ENCODE results near the gene CFAP52. TPM values are rescaled to one million over a fixed set of nuclear protein-coding genes. Genes with fewer than 3 reads are reported as not detected.

Gene CFAP52
- total and polyA plus RNA-seq, 2 of the 8 experiments (the other 6 are each of a cell fraction or from before 2014, with no cell fraction given): 0.11 TPM; not detected in 1

GRCh38 chr17:9553181-9553580 lies 23.3 kb upstream of the CFAP52 start:
- POLR2A ChIA-PET (ENCODE audit: partially characterized antibody): no interaction called here
- H2BK5ac ChIP-seq (ENCODE audit: low read depth, low read length): no peak overlapping the region
- TF ChIP-seq JUN (IDR thresholded peaks at IDR 0.05; ENCODE audit: low read depth, low read length) (no peak), SUZ12 (IDR thresholded peaks at IDR 0.05; ENCODE audit: low read length) (no peak), GTF2F1 (IDR thresholded peaks at IDR 0.05; ENCODE audit: borderline replicate concordance, low read depth, low read length) (no peak), USF2 (IDR thresholded peaks at IDR 0.05; ENCODE audit: low read length) (no peak), CHD2 (IDR thresholded peaks at IDR 0.05; ENCODE audit: low read length) (no peak), RBBP5 (IDR thresholded peaks at IDR 0.05; ENCODE audit: borderline replicate concordance, low read depth, low read length) (no peak), NRF1 (IDR thresholded peaks at IDR 0.05; ENCODE audit: low read depth, low read length) (no peak), CEBPB (IDR thresholded peaks at IDR 0.05; ENCODE audit: low read depth, low read length) (no peak), ATF3 (IDR thresholded peaks at IDR 0.05; ENCODE audit: insufficient read depth, low read depth, low read length) (no peak), CHD1 (IDR thresholded peaks at IDR 0.05; ENCODE audit: low read depth, low read length) (no peak)
- no peaks in the 10 kb centered on the region for H3K9me3 ChIP-seq (ENCODE audit: insufficient read depth in 2 of 2, low read depth in 1 of 2, low read length in 1 of 2)
- no peak overlapping the region for H4K5ac ChIP-seq (ENCODE audit: insufficient read length, low read depth, low read length)
- H3K4me2 ChIP-seq (ENCODE audit: insufficient read depth in 1 of 2, low read depth in 2 of 2, low read length in 2 of 2): no peak overlapping the region
- no peak overlapping the region for H2BK15ac ChIP-seq (ENCODE audit: low read length)
- H2AK5ac ChIP-seq (ENCODE audit: low read depth, low read length): no peak overlapping the region
- no peak overlapping the region for H3K18ac ChIP-seq (ENCODE audit: extremely low read depth, low read length)
- no peak overlapping the region for H2BK12ac ChIP-seq (ENCODE audit: low read depth, low read length)
- no peaks in the 10 kb centered on the region for H4K20me1 ChIP-seq (replicated peaks in 1 of 2; ENCODE audit: control insufficient read depth in 1 of 2, insufficient read depth in 2 of 2, low read length in 2 of 2)
- CTCF ChIA-PET (ENCODE audit: partially characterized antibody): interaction anchor here (0.6 to 1.7 kb wide), 4 partner anchors 9 to 432 kb away, joined by 3 to 8 read pairs (median 3); no protein-coding TSS in a partner anchor
- DNase-seq (ENCODE audit: low read depth in 1 of 2, low spot score in 2 of 2) (no peak), FAIRE-seq (no peak)
- H3K9ac ChIP-seq (replicated peaks in 1 of 4; ENCODE audit: extremely low read depth in 1 of 4, low read depth in 3 of 4, low read length in 3 of 4): no peak overlapping the region
- no peak overlapping the region for H2BK20ac ChIP-seq (ENCODE audit: low read length)
- H3K56ac ChIP-seq (replicated peaks; ENCODE audit: insufficient read length, low read depth, low read length): no peak overlapping the region
- H3K4me3 ChIP-seq (ENCODE audit: extremely low read depth in 1 of 4, insufficient read depth in 2 of 4, low read depth in 3 of 4, low read length in 4 of 4): no peak overlapping the region
- no peak overlapping the region for H4K91ac ChIP-seq (replicated peaks; ENCODE audit: insufficient read length, low read length)
- H3K4me1 ChIP-seq (replicated peaks in 1 of 4; ENCODE audit: control insufficient read depth in 3 of 4, insufficient read depth in 4 of 4, low read length in 3 of 4): no peaks in the 10 kb centered on the region
- H3K79me2 ChIP-seq (ENCODE audit: control insufficient read depth in 1 of 2, insufficient read depth in 2 of 2, low read length in 2 of 2): no peaks in the 10 kb centered on the region
- no peak overlapping the region for H3K27ac ChIP-seq (ENCODE audit: low read depth, low read length)
- no peak overlapping the region for H2BK120ac ChIP-seq (replicated peaks; ENCODE audit: low read depth, low read length)
- H3K36me3 ChIP-seq (ENCODE audit: control insufficient read depth in 2 of 4, insufficient read depth in 4 of 4, low read length in 3 of 4): no peaks in the 10 kb centered on the region
- 92% methylated on average over 2 of the region's 2 CpGs; no CpG with 5 or more reads in 1 of the 2 experiments for WGBS, 2 experiments (ENCODE audit: extremely low coverage in 1 of 2, insufficient coverage in 1 of 2, insufficient read length in 1 of 2, insufficient replicate concordance in 2 of 2, low coverage in 1 of 2, low lambda C conversion rate in 2 of 2, missing lambda C conversion rate in 1 of 2)
- no peak overlapping the region for H4K8ac ChIP-seq (ENCODE audit: extremely low read depth, insufficient read depth, low read length)
- no peaks in the 10 kb centered on the region for H3K23me2 ChIP-seq (ENCODE audit: low read depth, low read length)
- no peaks in the 10 kb centered on the region for H3K27me3 ChIP-seq (replicated peaks in 1 of 4; ENCODE audit: control insufficient read depth in 3 of 4, extremely low read depth in 1 of 4, insufficient read depth in 3 of 4, low read length in 3 of 4)
- no peak overlapping the region for H3K4ac ChIP-seq (replicated peaks; ENCODE audit: insufficient read length, low read depth, low read length)
- no peaks in the 10 kb centered on the region; the same call in 1 of the 2 replicates for H3K79me1 ChIP-seq (ENCODE audit: low read depth, low read length)
- H3K14ac ChIP-seq (ENCODE audit: insufficient read length): no peak overlapping the region
- H2AFZ ChIP-seq (ENCODE audit: low read length): no peak overlapping the region
- H3K23ac ChIP-seq (ENCODE audit: insufficient read length): no peak overlapping the region

Data from H1 (cell line).